Measurements from ENCODE around the gene GLIPR1L2.
A peak's percentile ranks its signal among the peaks of the same experiment; 100 is the strongest.
"Not testable (repeated sequence)": the region's sequence is repeated elsewhere in the genome, so short reads cannot be mapped to it uniquely, and the experiment has no call there.

Gene GLIPR1L2

DNA sequence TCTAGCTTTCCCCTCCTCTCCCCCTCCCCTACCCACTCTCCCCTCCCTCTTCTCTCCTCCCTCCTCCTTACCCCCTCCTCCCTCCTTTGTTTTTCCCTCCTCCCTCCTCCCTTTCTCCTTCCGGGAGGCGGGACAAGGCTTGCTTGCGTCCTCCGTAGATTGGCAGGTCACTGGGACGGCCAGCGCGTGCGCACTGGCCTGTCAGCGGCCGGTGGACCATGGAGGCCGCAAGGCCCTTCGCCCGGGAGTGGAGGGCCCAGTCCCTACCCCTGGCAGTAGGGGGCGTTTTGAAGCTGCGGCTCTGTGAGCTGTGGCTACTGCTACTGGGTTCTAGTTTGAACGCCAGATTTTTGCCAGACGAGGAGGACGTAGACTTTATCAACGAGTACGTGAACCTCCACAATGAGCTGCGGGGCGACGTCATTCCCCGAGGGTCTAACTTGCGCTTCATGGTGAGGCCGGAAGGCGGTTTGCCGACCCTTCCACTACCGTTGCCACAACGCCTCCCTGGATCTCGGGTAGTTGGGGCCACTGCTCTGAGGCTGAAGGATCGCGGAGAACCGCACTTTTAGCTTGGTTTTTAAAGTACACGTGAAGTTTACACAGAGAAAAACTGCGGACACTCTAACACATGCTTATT is at the start of gene GLIPR1L2:
GLIPR1L2 (plus strand) TSS at position 191 of the 640 bp plus-strand sequence; CDS start at position 219, 28 bp downstream.
- peak; percentile 98 for DNase-seq (ENCODE audit: low spot score)

DNA sequence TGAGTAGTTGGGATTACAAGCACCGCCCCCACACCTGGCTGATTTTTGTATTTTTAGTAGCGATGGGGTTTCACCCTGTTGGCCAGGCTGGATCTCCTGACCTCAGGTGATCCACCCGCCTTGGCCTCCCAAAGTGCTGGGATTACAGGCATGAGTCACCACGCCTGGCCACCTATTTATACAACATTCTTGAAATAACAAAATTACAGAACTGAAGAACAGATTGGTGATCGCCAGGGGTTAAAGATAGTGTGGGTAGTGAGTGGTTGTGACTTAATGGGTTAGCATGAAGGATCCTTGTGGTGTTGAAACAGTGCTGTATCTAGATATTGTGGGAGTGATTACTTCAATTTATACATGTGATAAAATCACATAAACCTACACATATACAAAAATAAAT is 49.0 kb upstream of the GLIPR1L2 start:
- DNase-seq (ENCODE audit: low spot score): no peak

- no peak for DNase-seq (ENCODE audit: low spot score)
Measured at GRCh38 chr12:75345531-75345930, 45.4 kb upstream of the GLIPR1L2 start.

DNA sequence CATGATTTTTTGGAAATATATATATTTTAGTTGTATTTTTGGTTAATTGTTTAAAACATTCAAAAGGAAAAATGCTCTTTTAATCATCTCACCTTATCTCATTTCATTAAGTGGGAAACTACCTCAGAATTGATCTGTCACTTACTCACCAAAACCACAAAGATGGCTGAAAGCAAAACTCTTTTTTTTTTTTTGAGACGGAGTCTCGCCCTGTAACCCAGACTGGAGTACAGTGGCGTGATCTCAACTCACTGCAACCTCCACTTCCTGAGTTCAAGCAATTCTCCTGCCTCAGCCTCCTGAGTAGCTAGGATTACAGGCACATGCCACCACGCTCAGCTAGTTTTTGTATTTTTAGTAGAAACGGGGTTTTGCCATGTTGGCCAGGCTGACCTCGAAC is 44.7 kb upstream of the GLIPR1L2 start:
- not testable (repeated sequence) for DNase-seq (ENCODE audit: low spot score)

DNA sequence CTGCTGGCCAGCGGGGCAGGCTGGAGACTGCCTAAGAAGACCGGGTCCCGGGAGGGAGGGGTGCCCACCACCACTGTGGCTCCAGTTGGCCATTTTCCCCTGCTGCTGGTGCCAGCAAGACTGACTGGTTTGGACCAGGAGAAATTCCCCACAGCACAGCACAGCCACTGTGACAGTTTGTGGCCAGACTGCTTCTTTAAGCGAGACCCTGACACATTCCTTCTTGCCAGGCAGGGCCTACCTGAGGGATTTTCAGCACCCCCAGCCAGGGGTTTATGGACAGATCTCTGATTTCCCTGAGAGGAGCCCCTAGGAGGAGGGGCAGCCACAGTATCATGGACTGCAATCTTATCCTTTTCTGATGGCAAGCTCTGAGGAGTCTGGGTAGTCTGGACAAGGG is 40.9 kb upstream of the GLIPR1L2 start:
- no peak for DNase-seq (ENCODE audit: low spot score)

- no peak for DNase-seq (ENCODE audit: low spot score)
Measured at GRCh38 chr12:75350413-75350812, 40.5 kb upstream of the GLIPR1L2 start.

DNA sequence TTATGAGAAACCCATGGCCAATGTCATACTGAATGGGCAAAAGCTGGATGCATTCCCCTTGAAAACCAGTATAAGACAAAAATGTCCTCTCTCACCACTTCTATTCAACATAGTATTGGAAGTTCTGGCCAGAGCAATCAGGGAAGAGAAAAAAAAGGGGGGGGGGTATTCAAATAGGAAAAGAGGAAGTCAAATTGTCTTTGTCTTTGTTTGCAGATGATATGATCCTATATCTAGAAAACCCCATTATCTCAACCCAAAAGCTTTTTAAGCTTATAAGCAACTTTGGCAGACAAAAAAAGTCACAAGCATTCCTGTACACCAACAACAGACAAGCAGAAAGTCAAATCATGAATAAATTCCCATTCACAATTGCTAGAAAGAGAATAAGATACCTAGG is 36.9 kb upstream of the GLIPR1L2 start:
- no peak for DNase-seq (ENCODE audit: low spot score)

- DNase-seq (ENCODE audit: low spot score): no peak
Measured at GRCh38 chr12:75360920-75361319, 30.0 kb upstream of the GLIPR1L2 start.

GRCh38 chr12:75361408-75361807 is 29.5 kb upstream of the GLIPR1L2 start:
- DNase-seq (ENCODE audit: low spot score): no peak

- peak; percentile 12 for DNase-seq (ENCODE audit: low spot score)
Measured at GRCh38 chr12:75364919-75365318, 26.0 kb upstream of the GLIPR1L2 start.

GRCh38 chr12:75366629-75367028 is 24.3 kb upstream of the GLIPR1L2 start:
- DNase-seq (ENCODE audit: low spot score): no peak

- no peak for DNase-seq (ENCODE audit: low spot score)
Measured at GRCh38 chr12:75374971-75375370, 15.9 kb upstream of the GLIPR1L2 start.

- peak; percentile 39 for DNase-seq (ENCODE audit: low spot score)
Measured at GRCh38 chr12:75378354-75378753, 12.5 kb upstream of the GLIPR1L2 start.

DNA sequence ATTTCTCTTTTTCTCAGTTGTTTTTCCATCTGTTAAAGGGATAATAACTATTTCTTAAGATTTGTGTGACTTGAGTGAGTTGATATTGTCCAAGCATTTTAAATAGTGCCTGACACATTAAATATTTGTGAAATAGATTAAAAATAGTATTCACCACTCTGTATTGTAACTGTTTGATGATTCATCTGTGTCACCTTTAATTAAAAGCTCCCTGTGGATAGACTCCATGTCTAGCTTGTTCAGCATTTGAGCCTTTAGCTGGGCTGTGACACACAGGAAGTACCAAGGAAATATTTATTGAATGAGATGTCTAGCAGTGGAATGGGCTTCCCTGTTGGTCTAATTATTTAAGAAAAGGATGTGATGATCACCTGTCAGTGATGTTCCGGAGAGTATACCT is 1.8 kb upstream of the GLIPR1L2 start:
- DNase-seq (ENCODE audit: low spot score): no peak

- no peak for DNase-seq (ENCODE audit: low spot score)
Measured at GRCh38 chr12:75389706-75390105, 1.2 kb upstream of the GLIPR1L2 start.

GRCh38 chr12:75390156-75390898 is 562 bp upstream of the GLIPR1L2 start:
- DNase-seq (ENCODE audit: low spot score): no peak

- no peak for DNase-seq (ENCODE audit: low spot score)
Measured at GRCh38 chr12:75404231-75404630, 13.3 kb downstream of the GLIPR1L2 start.

GRCh38 chr12:75407683-75408082 is 16.8 kb downstream of the GLIPR1L2 start:
- no peak for DNase-seq (ENCODE audit: low spot score)

DNA sequence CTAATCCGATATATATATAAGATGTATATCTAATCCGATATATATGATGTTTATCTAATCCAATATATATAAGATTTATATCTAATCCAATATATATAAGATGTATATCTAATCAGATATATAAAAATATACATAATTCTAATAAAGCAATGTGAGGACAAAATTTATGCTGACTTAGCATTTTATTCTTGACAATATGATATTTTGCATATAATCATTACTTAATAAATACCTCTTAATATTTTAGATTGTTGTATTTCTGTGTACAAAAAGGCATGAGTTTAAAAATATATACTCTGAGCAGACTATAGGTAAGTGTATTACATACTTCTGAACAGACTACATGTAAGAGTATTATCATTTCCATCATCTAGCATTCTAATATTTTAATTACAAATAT is 18.9 kb downstream of the GLIPR1L2 start:
- no peak for DNase-seq (ENCODE audit: low spot score)

DNA sequence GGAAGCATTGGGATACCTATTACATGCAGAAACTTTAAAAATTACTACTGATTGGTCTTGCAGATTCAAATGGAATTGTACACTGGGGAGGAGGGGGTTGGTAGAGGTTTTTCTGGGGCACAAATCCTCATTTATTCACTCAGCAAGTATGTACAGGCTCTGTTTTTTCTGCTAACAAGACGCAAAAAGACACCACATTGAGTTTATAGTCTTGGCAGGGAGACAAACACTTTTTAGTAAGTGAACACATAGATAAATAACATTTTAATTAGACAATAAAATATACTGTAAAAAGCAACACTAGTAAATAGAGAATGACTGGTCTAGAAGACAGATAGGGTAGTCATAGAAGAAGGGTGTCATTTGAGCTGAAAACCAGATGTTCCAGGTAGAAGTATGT is 23.8 kb downstream of the GLIPR1L2 start:
- no peak for DNase-seq (ENCODE audit: low spot score)

GRCh38 chr12:75419841-75420240 is 29.0 kb downstream of the GLIPR1L2 start:
- no peak for DNase-seq (ENCODE audit: low spot score)

DNA sequence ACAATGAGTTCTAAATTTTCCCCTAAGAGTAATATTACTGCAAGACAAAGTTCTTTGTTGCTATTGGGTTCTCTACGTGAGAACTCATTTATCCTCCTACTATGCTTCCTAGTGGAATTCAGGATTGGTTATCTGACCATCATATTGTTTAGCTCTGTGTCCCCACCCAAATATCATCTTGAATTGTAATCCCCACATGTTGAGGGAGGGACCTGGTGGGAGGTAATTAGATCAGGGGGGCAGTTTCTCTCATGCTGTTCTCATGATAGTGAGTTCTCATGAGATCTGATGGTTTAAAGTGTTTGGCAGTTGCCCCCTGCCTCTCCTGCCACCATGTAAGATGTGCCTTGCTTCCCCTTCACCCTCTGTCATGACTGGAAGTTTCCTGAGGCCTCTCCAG is 36.6 kb downstream of the GLIPR1L2 start:
- DNase-seq (ENCODE audit: low spot score): no peak

- DNase-seq (ENCODE audit: low spot score): no peak
Measured at GRCh38 chr12:75428767-75429166, 37.9 kb downstream of the GLIPR1L2 start.

GRCh38 chr12:75432924-75433323 is 42.0 kb downstream of the GLIPR1L2 start:
- DNase-seq (ENCODE audit: low spot score): no peak

Measured in Ammon's horn (tissue), 1 donor.